Transverse colon (tissue), 4 donors: ENCODE data around the gene KAZN.

ENCODE experiments used
- CTCF ChIP-seq, 5 experiments: fragments of 200-600 bp in 3 of 5; fragments of 450-650 bp in 2 of 5; sonication (generic) in 3 of 5; IDR thresholded peaks; 1 replicate in 2 of 5; 2 replicates in 3 of 5; pipeline ENCODE4 v1.5.1; 2016 to 2017; ENCODE audit warnings: antibody characterized with exemption in 5 of 5, inconsistent platforms in 3 of 5, mild to moderate bottlenecking in 2 of 5, moderate library complexity in 1 of 5
- EP300 ChIP-seq: sonication (generic); formaldehyde crosslinking; IDR thresholded peaks from one replicate; pipeline ENCODE4 v1.6.1; 2017; ENCODE audit warnings: antibody characterized with exemption, low read depth
- POLR2A ChIP-seq: fragments of 450-650 bp; IDR thresholded peaks from one replicate; pipeline ENCODE4 v1.6.1; 2016; ENCODE audit warnings: antibody characterized with exemption, mild to moderate bottlenecking, moderate library complexity
- POLR2AphosphoS5 ChIP-seq, 3 donors: sonication (generic); formaldehyde crosslinking; IDR thresholded peaks; one replicate each; pipeline ENCODE4 v1.6.1; 2016; ENCODE audit warnings: antibody characterized with exemption in 3 of 3

- no peak for TF ChIP-seq CTCF (IDR thresholded peaks at IDR 0.05)
- no peak for TF ChIP-seq EP300
- no peak for TF ChIP-seq POLR2AphosphoS5 (IDR thresholded peaks at IDR 0.05)
- TF ChIP-seq POLR2A, result no peak
Measured at GRCh38 chr1:14672005-14672404, 73.5 kb downstream of the KAZN start.
